Neural cell (in vitro differentiated cells): ENCODE measurements around the gene NLRC3. TPM values are rescaled to one million over a fixed set of nuclear protein-coding genes. Genes with fewer than 3 reads are reported as not detected.

Source experiments
- H2AFZ ChIP-seq: fragments of 200-600, 300-800 bp; sonication (generic), shearing (Covaris generic); 2 replicates; pipeline ENCODE4 v1.6.0; 2014; ENCODE audit warnings: low read depth, mild to moderate bottlenecking, antibody characterized with exemption, low read length, moderate library complexity
- H3F3A ChIP-seq: fragments of 200-600 bp; shearing (Covaris generic); 2 replicates; pipeline ENCODE4 v1.6.1; 2016; ENCODE audit warnings: mild to moderate bottlenecking, moderate library complexity, mixed read lengths, antibody characterized with exemption, low read length; ENCODE audit not compliant: insufficient read depth, poor library complexity, severe bottlenecking
- H3K27ac ChIP-seq: fragments of 200-600, 300-800 bp; sonication (generic), shearing (Covaris generic); 2 replicates; pipeline ENCODE4 v1.5.1; 2014; ENCODE audit warnings: mild to moderate bottlenecking, low read length, moderate library complexity
- H3K27me3 ChIP-seq: fragments of 300-800, 200-600 bp; sonication (generic), shearing (Covaris generic); 2 replicates; pipeline ENCODE4 v1.6.0; 2014; ENCODE audit warnings: mild to moderate bottlenecking, low read depth, low read length, moderate library complexity; ENCODE audit not compliant: insufficient read depth
- H3K36me3 ChIP-seq: fragments of 300-800, 200-600 bp; sonication (generic), shearing (Covaris generic); 2 replicates; pipeline ENCODE4 v1.5.1; 2014; ENCODE audit warnings: mild to moderate bottlenecking, antibody characterized with exemption, low read length, moderate library complexity; ENCODE audit not compliant: insufficient read depth
- H3K4me2 ChIP-seq: fragments of 300-800, 200-600 bp; sonication (generic), shearing (Covaris generic); 2 replicates; pipeline ENCODE4 v1.6.0; 2014; ENCODE audit warnings: mild to moderate bottlenecking, low read length
- H3K4me3 ChIP-seq: fragments of 300-800, 200-600 bp; sonication (generic), shearing (Covaris generic); 2 replicates; pipeline ENCODE4 v1.5.1; 2014; ENCODE audit warnings: mild to moderate bottlenecking, low read length, moderate library complexity
- H3K79me2 ChIP-seq: fragments of 200-600 bp; shearing (Covaris generic); replicated peaks from 2 replicates; pipeline ENCODE4 v1.6.0; 2014; ENCODE audit warnings: mild to moderate bottlenecking, low read length, moderate library complexity; ENCODE audit not compliant: insufficient read depth
- H3K9ac ChIP-seq: fragments of 300-800, 200-600 bp; sonication (generic), shearing (Covaris generic); 2 replicates; pipeline ENCODE4 v1.6.1; 2016; ENCODE audit warnings: mild to moderate bottlenecking, low read length, mixed read lengths
- H3K9me2 ChIP-seq: fragments of 200-600 bp; shearing (Covaris generic); 2 replicates; pipeline ENCODE4 v1.6.1; 2016; ENCODE audit warnings: mild to moderate bottlenecking, low read length, mixed read lengths; ENCODE audit not compliant: insufficient read depth
- H3K9me3 ChIP-seq: fragments of 200-600, 300-800 bp; sonication (generic), shearing (Covaris generic); 2 replicates; pipeline ENCODE4 v1.6.1; 2016; ENCODE audit warnings: mild to moderate bottlenecking, mixed run types, low read length, moderate library complexity, mixed read lengths
- H4K20me1 ChIP-seq: fragments of 200-600 bp; shearing (Covaris generic); 2 replicates; pipeline ENCODE4 v1.6.1; 2016; ENCODE audit warnings: mild to moderate bottlenecking, mixed run types; ENCODE audit not compliant: insufficient read depth
- CTCF ChIP-seq: fragments of 450-650 bp; IDR thresholded peaks from 2 replicates; pipeline ENCODE4 v1.5.1; 2014; ENCODE audit warnings: antibody characterized with exemption, mild to moderate bottlenecking, moderate library complexity; ENCODE audit not compliant: poor library complexity, severe bottlenecking
- EP300 ChIP-seq: fragments of 450-650 bp; conservative IDR thresholded peaks from 2 replicates; pipeline ENCODE4 v1.6.1; 2014; ENCODE audit warnings: antibody characterized with exemption, mild to moderate bottlenecking, moderate library complexity; ENCODE audit not compliant: poor library complexity, severe bottlenecking
- EZH2 ChIP-seq: fragments of 200-600, 300-800 bp; shearing (Covaris generic), sonication (generic); IDR thresholded peaks from 2 replicates; pipeline ENCODE4 v1.6.1; 2014; ENCODE audit warnings: antibody characterized with exemption, low read length, borderline replicate concordance, mild to moderate bottlenecking; ENCODE audit not compliant: insufficient read depth, poor library complexity, severe bottlenecking
- MXI1 ChIP-seq: fragments of 450-650 bp; conservative IDR thresholded peaks from 2 replicates; pipeline ENCODE4 v1.6.1; 2014; ENCODE audit warnings: antibody characterized with exemption, mild to moderate bottlenecking; ENCODE audit not compliant: poor library complexity, severe bottlenecking
- POLR2AphosphoS5 ChIP-seq: IDR thresholded peaks from 2 replicates; pipeline ENCODE4 v1.6.1; 2012
- RAD21 ChIP-seq: fragments of 450-650 bp; conservative IDR thresholded peaks from 2 replicates; pipeline ENCODE4 v1.6.1; 2014; ENCODE audit warnings: antibody characterized with exemption, mild to moderate bottlenecking, moderate library complexity
- SMC3 ChIP-seq: fragments of 450-650 bp; conservative IDR thresholded peaks from 2 replicates; pipeline ENCODE4 v1.6.1; 2014; ENCODE audit warnings: antibody characterized with exemption, mild to moderate bottlenecking, moderate library complexity; ENCODE audit not compliant: poor library complexity
- TAF1 ChIP-seq: IDR thresholded peaks from 2 replicates; pipeline ENCODE4 v1.6.1; 2012; ENCODE audit warnings: low read depth
- polyA plus RNA-seq: library from polyadenylated mRNA; depleted of rRNA; stranded (reverse); fragments of >200 nt; gene quantifications from 2 replicates; pipeline ENCODE4 v1.2.3, GENCODE V29; 2014
- TF ChIP-seq, protein P1 (sequence below): IDR thresholded peaks from 2 replicates; pipeline ENCODE4 v1.6.1; 2012; ENCODE audit warnings: borderline replicate concordance

Gene NLRC3
- polyA plus RNA-seq, 1 donor from 2014 or later: 0.57 TPM

DNA sequence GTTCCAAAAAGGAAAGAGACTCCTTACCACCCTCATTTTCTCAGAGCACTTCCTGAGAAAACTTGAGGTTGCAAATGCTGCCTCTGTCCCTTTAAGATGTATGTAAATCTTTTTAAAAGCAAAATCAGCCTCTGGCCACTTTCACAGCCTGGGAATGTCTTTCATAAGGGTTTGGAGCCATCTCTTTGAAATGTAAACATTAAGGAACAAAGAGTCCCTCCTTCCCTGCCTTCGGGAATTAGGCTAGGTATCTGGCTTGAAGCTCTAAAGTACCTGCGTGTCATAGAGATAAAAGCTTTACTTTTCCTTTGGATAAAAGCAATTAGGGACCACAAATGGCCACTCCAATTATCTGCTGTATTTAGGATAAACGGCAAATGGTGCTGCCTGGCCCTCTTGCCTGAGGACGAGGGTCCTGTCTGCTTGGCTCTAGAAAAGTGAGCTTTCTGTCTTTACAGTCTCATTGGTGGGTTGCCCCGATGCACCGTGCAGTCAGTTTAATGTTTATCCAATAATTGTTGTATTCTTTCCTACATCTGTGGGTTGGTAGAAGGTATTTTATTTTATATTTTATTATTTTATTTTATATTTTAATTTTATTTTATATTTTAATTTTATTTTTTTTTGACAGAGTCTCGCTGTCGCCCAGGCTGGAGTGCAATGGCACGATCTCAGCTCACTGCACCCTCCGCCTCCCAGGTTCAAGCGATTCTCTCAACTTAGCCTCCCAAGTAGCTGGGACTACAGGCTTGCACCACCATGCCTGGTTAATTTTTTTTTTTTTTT is 23.9 kb downstream of the NLRC3 start:
- Histone ChIP-seq H3K27ac (no peak overlapping the region), H3K9ac (no peak overlapping the region), H3K9me2 (no peaks in the 10 kb centered on the region), H3K9me3 (no peaks in the 10 kb centered on the region), H3K27me3 (no peaks in the 10 kb centered on the region), H3K4me3 (no peak overlapping the region), H2AFZ (no peak overlapping the region), H3F3A (no peaks in the 10 kb centered on the region), H3K36me3 (no peaks in the 10 kb centered on the region), H3K4me2 (no peak overlapping the region), H3K79me2 (no peaks in the 10 kb centered on the region), H4K20me1 (no peaks in the 10 kb centered on the region)
- TF ChIP-seq TAF1 (no peak), POLR2AphosphoS5 (no peak), EP300 (no peak), EZH2 (no peak)

DNA sequence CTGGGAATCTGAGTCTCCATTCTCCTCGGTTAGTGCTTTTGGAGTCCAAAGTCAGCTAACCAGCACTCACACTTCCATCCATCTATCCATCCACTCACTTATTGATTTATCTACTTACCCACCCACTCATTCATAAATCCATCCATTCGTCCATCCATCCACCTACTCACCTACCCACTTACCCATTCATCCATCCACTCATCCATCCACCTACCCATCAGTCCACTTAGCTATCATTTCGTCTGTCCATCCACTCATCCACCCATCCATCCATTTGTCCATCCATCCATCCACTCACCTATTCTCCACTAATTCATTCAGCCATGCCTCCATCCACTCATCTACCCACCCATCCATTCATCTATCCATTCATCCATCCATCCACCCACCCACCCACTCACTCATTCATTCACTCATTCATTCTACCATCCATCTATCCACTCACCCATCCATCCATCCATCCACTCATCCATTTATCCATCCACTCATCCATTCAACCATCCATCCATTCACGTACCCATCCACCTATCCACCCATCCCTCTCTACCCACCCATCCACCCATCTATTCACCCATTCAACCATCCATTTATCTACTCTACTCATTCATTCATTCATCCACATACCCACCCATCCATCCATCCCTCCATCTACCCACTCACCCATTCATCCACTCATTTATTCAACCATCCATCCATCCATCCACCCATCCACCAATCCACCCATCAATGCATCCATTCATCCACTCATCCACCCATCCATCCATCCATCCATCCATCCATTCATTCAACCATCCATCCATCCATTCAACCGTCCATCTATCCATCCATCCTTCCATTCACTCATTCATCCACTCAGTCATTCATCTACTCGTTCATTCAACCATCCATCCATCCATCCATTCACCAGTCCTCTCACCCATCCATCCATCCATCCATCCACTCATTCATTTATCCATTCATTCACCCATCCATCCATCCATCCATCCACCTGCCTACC is 26.1 kb downstream of the NLRC3 start:
- no peaks in the 10 kb centered on the region for H4K20me1 ChIP-seq
- H3K4me2 ChIP-seq: no peak overlapping the region
- H3K4me3 ChIP-seq: no peak overlapping the region
- H3K27ac ChIP-seq: no peak overlapping the region
- no peak overlapping the region for H3K9ac ChIP-seq
- no peaks in the 10 kb centered on the region for H3K36me3 ChIP-seq
- no peaks in the 10 kb centered on the region for H3K9me2 ChIP-seq
- H3K9me3 ChIP-seq: no peaks in the 10 kb centered on the region
- H3F3A ChIP-seq: no peaks in the 10 kb centered on the region
- no peak overlapping the region for H2AFZ ChIP-seq
- H3K27me3 ChIP-seq: no peaks in the 10 kb centered on the region
- H3K79me2 ChIP-seq: no peaks in the 10 kb centered on the region
- no peak for TF ChIP-seq RAD21
- no peak for TF ChIP-seq CTCF
- TF ChIP-seq MXI1: no peak
- TF ChIP-seq EZH2: no peak
- no peak for TF ChIP-seq EP300
- TF ChIP-seq TAF1: no peak
- TF ChIP-seq, protein P1, sequence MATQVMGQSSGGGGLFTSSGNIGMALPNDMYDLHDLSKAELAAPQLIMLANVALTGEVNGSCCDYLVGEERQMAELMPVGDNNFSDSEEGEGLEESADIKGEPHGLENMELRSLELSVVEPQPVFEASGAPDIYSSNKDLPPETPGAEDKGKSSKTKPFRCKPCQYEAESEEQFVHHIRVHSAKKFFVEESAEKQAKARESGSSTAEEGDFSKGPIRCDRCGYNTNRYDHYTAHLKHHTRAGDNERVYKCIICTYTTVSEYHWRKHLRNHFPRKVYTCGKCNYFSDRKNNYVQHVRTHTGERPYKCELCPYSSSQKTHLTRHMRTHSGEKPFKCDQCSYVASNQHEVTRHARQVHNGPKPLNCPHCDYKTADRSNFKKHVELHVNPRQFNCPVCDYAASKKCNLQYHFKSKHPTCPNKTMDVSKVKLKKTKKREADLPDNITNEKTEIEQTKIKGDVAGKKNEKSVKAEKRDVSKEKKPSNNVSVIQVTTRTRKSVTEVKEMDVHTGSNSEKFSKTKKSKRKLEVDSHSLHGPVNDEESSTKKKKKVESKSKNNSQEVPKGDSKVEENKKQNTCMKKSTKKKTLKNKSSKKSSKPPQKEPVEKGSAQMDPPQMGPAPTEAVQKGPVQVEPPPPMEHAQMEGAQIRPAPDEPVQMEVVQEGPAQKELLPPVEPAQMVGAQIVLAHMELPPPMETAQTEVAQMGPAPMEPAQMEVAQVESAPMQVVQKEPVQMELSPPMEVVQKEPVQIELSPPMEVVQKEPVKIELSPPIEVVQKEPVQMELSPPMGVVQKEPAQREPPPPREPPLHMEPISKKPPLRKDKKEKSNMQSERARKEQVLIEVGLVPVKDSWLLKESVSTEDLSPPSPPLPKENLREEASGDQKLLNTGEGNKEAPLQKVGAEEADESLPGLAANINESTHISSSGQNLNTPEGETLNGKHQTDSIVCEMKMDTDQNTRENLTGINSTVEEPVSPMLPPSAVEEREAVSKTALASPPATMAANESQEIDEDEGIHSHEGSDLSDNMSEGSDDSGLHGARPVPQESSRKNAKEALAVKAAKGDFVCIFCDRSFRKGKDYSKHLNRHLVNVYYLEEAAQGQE: no peak
- TF ChIP-seq POLR2AphosphoS5: no peak
- no peak for TF ChIP-seq SMC3
